Amygdala (tissue), 56 donors: ENCODE results near the gene PATZ1.

ENCODE experiments used
- DNase-seq, 56 donors: peaks; one replicate each; lab custom pipeline; 2025; lab: John Stamatoyannopoulos, UW

PATZ1 gene

GRCh38 chr22:31343235-31344191 is 2.6 kb downstream of the PATZ1 start:
- DNase-seq, result peak in 20 of 56 donors; percentile 7 to 49 (median 22)

- DNase-seq, result no peak
Observed at GRCh38 chr22:31342389-31343140, 3.6 kb downstream of the PATZ1 start.

GRCh38 chr22:31341386-31342088 is 4.6 kb downstream of the PATZ1 start:
- no peak for DNase-seq

- DNase-seq, result no peak
Observed at GRCh38 chr22:31340765-31341247, 5.3 kb downstream of the PATZ1 start.

GRCh38 chr22:31340360-31340759 is 5.8 kb downstream of the PATZ1 start:
- DNase-seq, result no peak

GRCh38 chr22:31339148-31339832 is 6.9 kb downstream of the PATZ1 start:
- DNase-seq, result no peak

- no peak for DNase-seq
Observed at GRCh38 chr22:31337178-31337577, 9.0 kb downstream of the PATZ1 start.

- DNase-seq, result no peak
Observed at GRCh38 chr22:31334329-31334728, 11.8 kb downstream of the PATZ1 start.

GRCh38 chr22:31333641-31334040 is 12.5 kb downstream of the PATZ1 start:
- DNase-seq, result peak in 9 of 56 donors; percentile 14 to 57 (median 27)

GRCh38 chr22:31332886-31333285 is 13.3 kb downstream of the PATZ1 start:
- DNase-seq, result no peak

- DNase-seq, result peak in 11 of 56 donors; percentile 16 to 60 (median 31)
Observed at GRCh38 chr22:31332010-31332409, 14.1 kb downstream of the PATZ1 start.

GRCh38 chr22:31329453-31330215 is 16.5 kb downstream of the PATZ1 start:
- DNase-seq, result no peak

GRCh38 chr22:31329029-31329428 is 17.1 kb downstream of the PATZ1 start:
- DNase-seq, result no peak

GRCh38 chr22:31328544-31328960 is 17.6 kb downstream of the PATZ1 start:
- DNase-seq, result no peak

GRCh38 chr22:31327806-31328543 is 18.2 kb downstream of the PATZ1 start:
- DNase-seq, result no peak

GRCh38 chr22:31326877-31327276 is 19.3 kb downstream of the PATZ1 start:
- DNase-seq, result no peak

- no peak for DNase-seq
Observed at GRCh38 chr22:31323578-31324550, 22.3 kb downstream of the PATZ1 start.
